Panc1 (cell line): ENCODE data around the gene ADAM12.

Experiments used
- POLR2AphosphoS5 ChIP-seq: IDR thresholded peaks from 2 replicates; pipeline ENCODE4 v1.6.1; 2012; ENCODE audit warnings: mild to moderate bottlenecking, low read depth, low read length, moderate library complexity
- SIN3A ChIP-seq: IDR thresholded peaks from 2 replicates; pipeline ENCODE4 v1.6.1; 2012; ENCODE audit warnings: low read depth, mild to moderate bottlenecking, low read length, moderate library complexity, borderline replicate concordance; ENCODE audit not compliant: insufficient read depth
- TF ChIP-seq, protein P1 (sequence below): fragments of 450-650 bp; IDR thresholded peaks from 2 replicates; pipeline ENCODE4 v1.5.1; 2017; ENCODE audit warnings: mild to moderate bottlenecking

DNA sequence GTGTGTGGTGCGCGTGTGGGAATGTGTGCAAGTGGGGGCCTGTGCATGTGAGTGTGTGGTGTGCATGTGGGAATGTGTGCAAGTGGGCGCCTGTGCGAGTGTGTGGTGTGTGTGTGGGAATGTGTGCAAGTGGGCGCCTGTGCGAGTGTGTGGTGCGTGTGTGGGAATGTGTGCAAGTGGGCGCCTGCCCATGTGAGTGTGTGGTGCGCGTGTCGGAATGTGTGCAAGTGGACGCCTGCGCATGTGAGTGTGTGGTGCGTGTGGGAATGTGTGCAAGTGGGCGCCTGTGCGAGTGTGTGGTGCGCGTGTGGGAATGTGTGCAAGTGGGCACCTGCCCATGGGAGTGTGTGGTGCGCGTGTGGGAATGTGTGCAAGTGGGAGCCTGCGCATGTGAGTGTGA is 259.7 kb downstream of the ADAM12 start:
- no peak for TF ChIP-seq POLR2AphosphoS5
- TF ChIP-seq, protein P1, sequence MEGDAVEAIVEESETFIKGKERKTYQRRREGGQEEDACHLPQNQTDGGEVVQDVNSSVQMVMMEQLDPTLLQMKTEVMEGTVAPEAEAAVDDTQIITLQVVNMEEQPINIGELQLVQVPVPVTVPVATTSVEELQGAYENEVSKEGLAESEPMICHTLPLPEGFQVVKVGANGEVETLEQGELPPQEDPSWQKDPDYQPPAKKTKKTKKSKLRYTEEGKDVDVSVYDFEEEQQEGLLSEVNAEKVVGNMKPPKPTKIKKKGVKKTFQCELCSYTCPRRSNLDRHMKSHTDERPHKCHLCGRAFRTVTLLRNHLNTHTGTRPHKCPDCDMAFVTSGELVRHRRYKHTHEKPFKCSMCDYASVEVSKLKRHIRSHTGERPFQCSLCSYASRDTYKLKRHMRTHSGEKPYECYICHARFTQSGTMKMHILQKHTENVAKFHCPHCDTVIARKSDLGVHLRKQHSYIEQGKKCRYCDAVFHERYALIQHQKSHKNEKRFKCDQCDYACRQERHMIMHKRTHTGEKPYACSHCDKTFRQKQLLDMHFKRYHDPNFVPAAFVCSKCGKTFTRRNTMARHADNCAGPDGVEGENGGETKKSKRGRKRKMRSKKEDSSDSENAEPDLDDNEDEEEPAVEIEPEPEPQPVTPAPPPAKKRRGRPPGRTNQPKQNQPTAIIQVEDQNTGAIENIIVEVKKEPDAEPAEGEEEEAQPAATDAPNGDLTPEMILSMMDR: no peak
- no peak for TF ChIP-seq SIN3A
